Measurements from ENCODE around the gene SLC16A10.

DNA sequence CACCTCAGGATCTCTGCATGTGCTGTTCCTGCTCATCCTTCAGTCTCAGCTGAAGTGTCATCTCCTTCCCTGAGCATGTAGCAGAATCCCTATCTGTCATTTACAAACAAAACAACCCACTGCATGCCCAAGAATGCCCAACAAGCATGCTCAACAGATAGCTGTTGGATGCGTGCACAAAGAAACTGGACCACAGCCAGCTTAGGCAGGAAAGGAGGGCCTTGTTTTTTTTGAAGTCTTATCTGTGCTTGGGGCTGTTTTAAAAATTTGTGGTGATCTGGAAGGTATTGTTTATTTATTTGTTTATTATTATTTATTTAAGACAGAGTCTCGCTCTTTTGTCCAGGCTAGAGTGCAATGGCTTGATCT is 18.5 kb upstream of the SLC16A10 start:
- TF ChIP-seq, protein P1, sequence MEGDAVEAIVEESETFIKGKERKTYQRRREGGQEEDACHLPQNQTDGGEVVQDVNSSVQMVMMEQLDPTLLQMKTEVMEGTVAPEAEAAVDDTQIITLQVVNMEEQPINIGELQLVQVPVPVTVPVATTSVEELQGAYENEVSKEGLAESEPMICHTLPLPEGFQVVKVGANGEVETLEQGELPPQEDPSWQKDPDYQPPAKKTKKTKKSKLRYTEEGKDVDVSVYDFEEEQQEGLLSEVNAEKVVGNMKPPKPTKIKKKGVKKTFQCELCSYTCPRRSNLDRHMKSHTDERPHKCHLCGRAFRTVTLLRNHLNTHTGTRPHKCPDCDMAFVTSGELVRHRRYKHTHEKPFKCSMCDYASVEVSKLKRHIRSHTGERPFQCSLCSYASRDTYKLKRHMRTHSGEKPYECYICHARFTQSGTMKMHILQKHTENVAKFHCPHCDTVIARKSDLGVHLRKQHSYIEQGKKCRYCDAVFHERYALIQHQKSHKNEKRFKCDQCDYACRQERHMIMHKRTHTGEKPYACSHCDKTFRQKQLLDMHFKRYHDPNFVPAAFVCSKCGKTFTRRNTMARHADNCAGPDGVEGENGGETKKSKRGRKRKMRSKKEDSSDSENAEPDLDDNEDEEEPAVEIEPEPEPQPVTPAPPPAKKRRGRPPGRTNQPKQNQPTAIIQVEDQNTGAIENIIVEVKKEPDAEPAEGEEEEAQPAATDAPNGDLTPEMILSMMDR (IDR thresholded peaks at IDR 0.05): no peak
- TF ChIP-seq POLR2AphosphoS5 (IDR thresholded peaks at IDR 0.05): no peak

All from breast epithelium (tissue), 3 donors.